H1 (cell line): Measurements from ENCODE around the gene OLFML2A. TPM values are rescaled to one million over a fixed set of nuclear protein-coding genes. Genes with fewer than 3 reads are reported as not detected.

Experiments used
- CTCF ChIA-PET: fragments of 300-600 bp; sonication (Branson Sonifier 250); formaldehyde crosslinking; loops from one replicate; lab custom pipeline; 2021; ENCODE audit not compliant: partially characterized antibody; lab: Charles Lee
- POLR2A ChIA-PET: fragments of 300-600 bp; sonication (Branson Sonifier 250); formaldehyde crosslinking; loops from one replicate; lab custom pipeline; 2021; ENCODE audit warnings: inconsistent platforms; ENCODE audit not compliant: partially characterized antibody; lab: Charles Lee
- DNase-seq, 2 experiments: peaks; one replicate each; pipeline versions ENCODE4 v3.0.0 to v3.0.0-alpha.2; 2010 to 2022; ENCODE audit warnings: low spot score in 2 of 2, low read depth in 1 of 2, mixed read lengths in 1 of 2
- FAIRE-seq: peaks from 2 replicates; lab custom pipeline; 2011; peaks lifted over from hg19 to GRCh38; lab: Jason Lieb, UNC
- H2AFZ ChIP-seq: 2 replicates; pipeline ENCODE4 v1.8.1; 2012; ENCODE audit warnings: low read length, inconsistent platforms
- H2AK5ac ChIP-seq: 2 replicates; pipeline ENCODE4 v1.6.1; 2013; ENCODE audit warnings: low read depth, low read length
- H2BK120ac ChIP-seq: replicated peaks from 2 replicates; pipeline ENCODE3; 2013; ENCODE audit warnings: low read depth, low read length, inconsistent platforms
- H2BK12ac ChIP-seq: 2 replicates; pipeline ENCODE4 v1.6.1; 2013; ENCODE audit warnings: low read depth, low read length
- H2BK15ac ChIP-seq: 2 replicates; pipeline ENCODE4 v1.6.1; 2013; ENCODE audit warnings: low read length
- H2BK20ac ChIP-seq: 2 replicates; pipeline ENCODE4 v1.6.1; 2013; ENCODE audit warnings: low read length
- H2BK5ac ChIP-seq: 2 replicates; pipeline ENCODE4 v1.6.1; 2013; ENCODE audit warnings: low read depth, low read length
- H3K14ac ChIP-seq: 2 replicates; pipeline ENCODE4 v1.6.1; 2013; ENCODE audit warnings: inconsistent platforms; ENCODE audit not compliant: insufficient read length
- H3K18ac ChIP-seq: 2 replicates; pipeline ENCODE4 v1.6.1; 2013; ENCODE audit warnings: low read length; ENCODE audit errors: extremely low read depth
- H3K23ac ChIP-seq: 2 replicates; pipeline ENCODE4 v1.6.1; 2013; ENCODE audit warnings: inconsistent platforms; ENCODE audit not compliant: insufficient read length
- H3K23me2 ChIP-seq: 2 replicates; pipeline ENCODE4 v1.6.1; 2013; ENCODE audit warnings: low read depth, low read length
- H3K27ac ChIP-seq: 2 replicates; pipeline ENCODE4 v1.6.1; 2011; ENCODE audit warnings: low read depth, low read length, inconsistent platforms
- H3K27me3 ChIP-seq, 4 experiments: replicated peaks in 1 of 4; 1 replicate in 1 of 4; 2 replicates in 3 of 4; pipeline versions ENCODE4 v1.6.1 to v1.8.1; 2011 to 2013; ENCODE audit warnings: low read length in 3 of 4, mild to moderate bottlenecking in 3 of 4, inconsistent platforms in 2 of 4, mixed read lengths in 2 of 4, moderate library complexity in 1 of 4; ENCODE audit not compliant: control insufficient read depth in 3 of 4, insufficient read depth in 3 of 4; ENCODE audit errors: extremely low read depth in 1 of 4
- H3K36me3 ChIP-seq, 4 experiments: 2 replicates each; pipeline versions ENCODE4 v1.6.1 to v1.8.1; 2011 to 2013; ENCODE audit warnings: mild to moderate bottlenecking in 4 of 4, low read length in 3 of 4, moderate library complexity in 2 of 4, control low read depth in 1 of 4, inconsistent platforms in 1 of 4; ENCODE audit not compliant: insufficient read depth in 4 of 4, control insufficient read depth in 2 of 4
- H3K4ac ChIP-seq: replicated peaks from 2 replicates; pipeline ENCODE3; 2013; ENCODE audit warnings: low read length, low read depth, mixed read lengths, inconsistent platforms; ENCODE audit not compliant: insufficient read length
- H3K4me1 ChIP-seq, 4 experiments: replicated peaks in 1 of 4; 1 replicate in 1 of 4; 2 replicates in 3 of 4; pipeline versions ENCODE4 v1.6.1 to v1.8.1; 2011 to 2013; ENCODE audit warnings: low read length in 3 of 4, inconsistent platforms in 2 of 4, mixed read lengths in 1 of 4; ENCODE audit not compliant: insufficient read depth in 4 of 4, control insufficient read depth in 3 of 4
- H3K4me2 ChIP-seq, 2 experiments: 2 replicates each; pipeline versions ENCODE4 v1.6.1 to v1.8.1; 2011 to 2013; ENCODE audit warnings: low read depth in 2 of 2, low read length in 2 of 2, control low read depth in 1 of 2, inconsistent platforms in 1 of 2, mild to moderate bottlenecking in 1 of 2; ENCODE audit not compliant: insufficient read depth in 1 of 2
- H3K4me3 ChIP-seq, 4 experiments: fragments of 200-600, 300-600 bp in 1 of 4; sonication (generic), shearing (Covaris generic), sonication (Bioruptor Twin) in 1 of 4; 2 replicates each; pipeline versions ENCODE4 v1.5.1 to v1.8.1; 2011 to 2016; ENCODE audit warnings: low read length in 4 of 4, low read depth in 3 of 4, control low read depth in 2 of 4, inconsistent platforms in 2 of 4, mild to moderate bottlenecking in 2 of 4, mixed read lengths in 1 of 4, moderate library complexity in 1 of 4; ENCODE audit not compliant: insufficient read depth in 2 of 4; ENCODE audit errors: extremely low read depth in 1 of 4
- H3K56ac ChIP-seq: replicated peaks from 2 replicates; pipeline ENCODE3; 2013; ENCODE audit warnings: low read depth, mild to moderate bottlenecking, mixed read lengths, low read length, inconsistent platforms; ENCODE audit not compliant: insufficient read length
- H3K79me1 ChIP-seq: 2 replicates; pipeline ENCODE4 v1.6.1; 2013; ENCODE audit warnings: low read depth, low read length, control low read depth
- H3K79me2 ChIP-seq, 2 experiments: 2 replicates each; pipeline versions ENCODE4 v1.6.1 to v1.8.1; 2012 to 2013; ENCODE audit warnings: low read length in 2 of 2, mild to moderate bottlenecking in 2 of 2, inconsistent platforms in 1 of 2; ENCODE audit not compliant: insufficient read depth in 2 of 2, control insufficient read depth in 1 of 2
- H3K9ac ChIP-seq, 4 experiments: replicated peaks in 1 of 4; 1 replicate in 1 of 4; 2 replicates in 3 of 4; pipeline versions ENCODE4 v1.6.1 to v1.8.1; 2011 to 2013; ENCODE audit warnings: low read depth in 3 of 4, low read length in 3 of 4, control low read depth in 2 of 4, mild to moderate bottlenecking in 2 of 4, moderate library complexity in 2 of 4, inconsistent platforms in 1 of 4; ENCODE audit errors: extremely low read depth in 1 of 4
- H3K9me3 ChIP-seq, 2 experiments: 2 replicates each; pipeline versions ENCODE4 v1.6.1 to v1.8.1; 2012 to 2013; ENCODE audit warnings: mild to moderate bottlenecking in 2 of 2, moderate library complexity in 2 of 2, control low read depth in 1 of 2, inconsistent platforms in 1 of 2, low read depth in 1 of 2, low read length in 1 of 2, mixed read lengths in 1 of 2; ENCODE audit not compliant: insufficient read depth in 2 of 2
- H4K20me1 ChIP-seq, 2 experiments: replicated peaks in 1 of 2; 2 replicates each; pipeline versions ENCODE3 to v1.8.1; 2011 to 2013; ENCODE audit warnings: inconsistent platforms in 2 of 2, low read length in 2 of 2, mild to moderate bottlenecking in 1 of 2; ENCODE audit not compliant: insufficient read depth in 2 of 2, control insufficient read depth in 1 of 2
- H4K5ac ChIP-seq: 2 replicates; pipeline ENCODE4 v1.6.1; 2013; ENCODE audit warnings: low read length, low read depth, mixed read lengths, inconsistent platforms; ENCODE audit not compliant: insufficient read length
- H4K8ac ChIP-seq: 2 replicates; pipeline ENCODE4 v1.8.0; 2013; ENCODE audit warnings: mild to moderate bottlenecking, moderate library complexity, low read length, inconsistent platforms; ENCODE audit not compliant: insufficient read depth; ENCODE audit errors: extremely low read depth
- H4K91ac ChIP-seq: replicated peaks from 2 replicates; pipeline ENCODE3; 2013; ENCODE audit warnings: low read length, mixed read lengths, inconsistent platforms; ENCODE audit not compliant: insufficient read length
- POLR2A ChIP-seq, 2 experiments: IDR thresholded peaks; 1 replicate in 1 of 2; 2 replicates in 1 of 2; pipeline ENCODE4 v1.6.1; 2011; ENCODE audit warnings: low read depth in 2 of 2, low read length in 2 of 2, mild to moderate bottlenecking in 2 of 2; ENCODE audit errors: control extremely low read depth in 1 of 2
- RAD21 ChIP-seq, 2 experiments: IDR thresholded peaks in 1 of 2; conservative IDR thresholded peaks in 1 of 2; 2 replicates each; pipeline ENCODE4 v1.6.1; 2011; ENCODE audit warnings: low read depth in 2 of 2, low read length in 2 of 2, improper control_type of control experiment in 1 of 2, inconsistent platforms in 1 of 2, mild to moderate bottlenecking in 1 of 2, moderate library complexity in 1 of 2
- RFX5 ChIP-seq: IDR thresholded peaks from 2 replicates; pipeline ENCODE4 v1.6.1; 2011; ENCODE audit warnings: low read depth, low read length, improper control_type of control experiment, borderline replicate concordance
- SIN3A ChIP-seq, 2 experiments: IDR thresholded peaks in 1 of 2; conservative IDR thresholded peaks in 1 of 2; 2 replicates each; pipeline ENCODE4 v1.6.1; 2011 to 2012; ENCODE audit warnings: low read length in 2 of 2, improper control_type of control experiment in 1 of 2, low read depth in 1 of 2, mild to moderate bottlenecking in 1 of 2
- YY1 ChIP-seq: IDR thresholded peaks from 2 replicates; pipeline ENCODE4 v1.6.1; 2011; ENCODE audit warnings: low read depth, mild to moderate bottlenecking, low read length
- WGBS, 2 experiments: shearing (Covaris generic) in 1 of 2; methylation state at CpG; one replicate each; pipeline versions ENCODE4 v1.1.6 to v1.1.7; 2013 to 2015; ENCODE audit warnings: low lambda C conversion rate in 2 of 2, mixed read lengths in 2 of 2, inconsistent platforms in 1 of 2, low coverage in 1 of 2, missing lambda C conversion rate in 1 of 2; ENCODE audit not compliant: insufficient replicate concordance in 2 of 2, insufficient coverage in 1 of 2, insufficient read length in 1 of 2; ENCODE audit errors: extremely low coverage in 1 of 2, missing lambda C conversion rate in 1 of 2; 5-methylcytosine and 5-hydroxymethylcytosine counted together
- polyA plus RNA-seq, 7 experiments: library from polyadenylated mRNA; depleted of rRNA in 3 of 7; stranded (reverse) in 5 of 7; unstranded in 2 of 7; fragments of >200 nt in 5 of 7; fragments of 200-250 nt in 2 of 7; gene quantifications; 1 replicate in 5 of 7; 2 replicates in 1 of 7; 4 replicates in 1 of 7; pipeline versions ENCODE4 v1.2.1 to v1.2.3, GENCODE V29; 2011 to 2013; ENCODE audit warnings: missing spikeins in 2 of 7, mixed read lengths in 2 of 7
- total RNA-seq: library from RNA; stranded (reverse); fragmentation: NEBNext Ultra II Directional; extraction: Animal tissue kit (Norgen Biotek cat#: 25700); gene quantifications from 2 replicates; pipeline ENCODE4 v1.2.1, GENCODE V29; 2021

OLFML2A gene
- total and polyA plus RNA-seq, 2 of the 8 experiments (the other 6 are each of a cell fraction or from before 2014, with no cell fraction given), result 7.8 to 11.5 TPM

GRCh38 chr9:124809211-124809610 lies 32.3 kb downstream of the OLFML2A start:
- H2AFZ ChIP-seq, result no peak overlapping the region
- DNase-seq (no peak), FAIRE-seq (no peak)
- H3K79me2 ChIP-seq, result no peaks in the 10 kb centered on the region
- peaks cover 10 to 25% (median 16%) of the 10 kb centered on the region in 4 experiments for H3K4me1 ChIP-seq
- no peak overlapping the region for H2BK12ac ChIP-seq
- no peak for TF ChIP-seq RAD21 (IDR thresholded peaks at IDR 0.05 in 1 of 2, conservative IDR thresholded peaks at IDR 0.05 in 1 of 2; ENCODE audit: low read depth in 2 of 2, low read length in 2 of 2)
- TF ChIP-seq RFX5, result no peak
- no peak for TF ChIP-seq YY1
- no peak for TF ChIP-seq POLR2A (IDR thresholded peaks at IDR 0.05; ENCODE audit: control extremely low read depth in 1 of 2, low read depth in 2 of 2, low read length in 2 of 2)
- TF ChIP-seq SIN3A (conservative IDR thresholded peaks at IDR 0.05 in 1 of 2, IDR thresholded peaks at IDR 0.05 in 1 of 2; ENCODE audit: low read depth in 1 of 2, low read length in 2 of 2), result no peak
- H3K4me2 ChIP-seq, result no peak overlapping the region
- ChIA-PET POLR2A (interaction anchor here (4.2 to 5.9 kb wide), 2 partner anchors 9 to 53 kb away, joined by 18 to 23 read pairs; partner anchors contain the start of genes ARPC5L and RPL35), CTCF (interaction anchor here (0.7 to 65.2 kb wide), 6 partner anchors 14 to 563 kb away, joined by 3 to 1529 read pairs (median 24); partner anchors contain the start of genes ARPC5L, NR6A1, OLFML2A and RPL35)
- no peaks in the 10 kb centered on the region for H3K9me3 ChIP-seq
- no peak overlapping the region for H3K18ac ChIP-seq
- no peak overlapping the region for H3K56ac ChIP-seq
- H3K4me3 ChIP-seq, result no peak overlapping the region
- no peak overlapping the region for H4K5ac ChIP-seq
- H2BK15ac ChIP-seq, result no peak overlapping the region
- H4K91ac ChIP-seq, result no peak overlapping the region
- H3K14ac ChIP-seq, result no peak overlapping the region
- no peak overlapping the region for H3K9ac ChIP-seq
- H3K27me3 ChIP-seq, result no peaks in the 10 kb centered on the region
- peaks cover 2% of the 10 kb centered on the region; the same call in 1 of the 2 replicates for H3K23me2 ChIP-seq
- H3K4ac ChIP-seq, result no peak overlapping the region
- H3K23ac ChIP-seq, result no peak overlapping the region
- no peak overlapping the region; the same call in 1 of the 2 replicates for H4K8ac ChIP-seq
- no peaks in the 10 kb centered on the region for H3K79me1 ChIP-seq
- H2BK120ac ChIP-seq, result no peak overlapping the region
- WGBS, 2 experiments, result 94% methylated on average over 6 of the region's 6 CpGs; no CpG with 5 or more reads in 1 of the 2 experiments
- H2AK5ac ChIP-seq, result no peak overlapping the region
- no peak overlapping the region for H3K27ac ChIP-seq
- H4K20me1 ChIP-seq, result no peaks in the 10 kb centered on the region
- H2BK5ac ChIP-seq, result no peak overlapping the region
- no peaks in the 10 kb centered on the region for H3K36me3 ChIP-seq
- no peak overlapping the region for H2BK20ac ChIP-seq
